Nephron progenitor cell (in vitro differentiated cells): Measurements from ENCODE around the gene ERVMER34-1.

Experiments
- DNase-seq: peaks from one replicate; pipeline ENCODE4 v3.0.0; 2021
- H3K27ac Mint-ChIP-seq: 2 replicates; pipeline ENCODE4 v1.8.0; 2021; ENCODE audit warnings: mild to moderate bottlenecking, moderate library complexity, mixed read lengths
- H3K27me3 Mint-ChIP-seq: 2 replicates; pipeline ENCODE4 v1.8.0; 2021; ENCODE audit warnings: mild to moderate bottlenecking, low read depth, mixed read lengths; ENCODE audit not compliant: poor library complexity
- H3K36me3 Mint-ChIP-seq: 2 replicates; pipeline ENCODE4 v1.8.0; 2021; ENCODE audit warnings: low read depth, mixed read lengths
- H3K4me1 Mint-ChIP-seq: 2 replicates; pipeline ENCODE4 v1.8.0; 2021; ENCODE audit warnings: mixed read lengths
- H3K4me3 Mint-ChIP-seq: 2 replicates; pipeline ENCODE4 v1.8.0; 2021; ENCODE audit warnings: mild to moderate bottlenecking, moderate library complexity, mixed read lengths
- H3K9me3 Mint-ChIP-seq: 2 replicates; pipeline ENCODE4 v1.8.0; 2021; ENCODE audit warnings: mild to moderate bottlenecking, moderate library complexity, mixed read lengths
- TF ChIP-seq, protein P1 (sequence below): fragments of 200-600 bp; sonication (generic); IDR thresholded peaks from 2 replicates; pipeline ENCODE4 v1.5.0; 2021; ENCODE audit warnings: antibody characterized with exemption

ERVMER34-1 gene

GRCh38 chr4:52788806-52789205, 37.6 kb upstream of the ERVMER34-1 start:
- H3K36me3 Mint-ChIP-seq = no peaks in the 10 kb centered on the region
- TF ChIP-seq, protein P1, sequence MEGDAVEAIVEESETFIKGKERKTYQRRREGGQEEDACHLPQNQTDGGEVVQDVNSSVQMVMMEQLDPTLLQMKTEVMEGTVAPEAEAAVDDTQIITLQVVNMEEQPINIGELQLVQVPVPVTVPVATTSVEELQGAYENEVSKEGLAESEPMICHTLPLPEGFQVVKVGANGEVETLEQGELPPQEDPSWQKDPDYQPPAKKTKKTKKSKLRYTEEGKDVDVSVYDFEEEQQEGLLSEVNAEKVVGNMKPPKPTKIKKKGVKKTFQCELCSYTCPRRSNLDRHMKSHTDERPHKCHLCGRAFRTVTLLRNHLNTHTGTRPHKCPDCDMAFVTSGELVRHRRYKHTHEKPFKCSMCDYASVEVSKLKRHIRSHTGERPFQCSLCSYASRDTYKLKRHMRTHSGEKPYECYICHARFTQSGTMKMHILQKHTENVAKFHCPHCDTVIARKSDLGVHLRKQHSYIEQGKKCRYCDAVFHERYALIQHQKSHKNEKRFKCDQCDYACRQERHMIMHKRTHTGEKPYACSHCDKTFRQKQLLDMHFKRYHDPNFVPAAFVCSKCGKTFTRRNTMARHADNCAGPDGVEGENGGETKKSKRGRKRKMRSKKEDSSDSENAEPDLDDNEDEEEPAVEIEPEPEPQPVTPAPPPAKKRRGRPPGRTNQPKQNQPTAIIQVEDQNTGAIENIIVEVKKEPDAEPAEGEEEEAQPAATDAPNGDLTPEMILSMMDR = no peak
- no peak for DNase-seq
- no peaks in the 10 kb centered on the region for H3K4me1 Mint-ChIP-seq
- no peaks in the 10 kb centered on the region for H3K27me3 Mint-ChIP-seq
- H3K4me3 Mint-ChIP-seq = no peak overlapping the region
- H3K27ac Mint-ChIP-seq = peak overlapping the region; percentile 9
- H3K9me3 Mint-ChIP-seq = no peaks in the 10 kb centered on the region

DNA sequence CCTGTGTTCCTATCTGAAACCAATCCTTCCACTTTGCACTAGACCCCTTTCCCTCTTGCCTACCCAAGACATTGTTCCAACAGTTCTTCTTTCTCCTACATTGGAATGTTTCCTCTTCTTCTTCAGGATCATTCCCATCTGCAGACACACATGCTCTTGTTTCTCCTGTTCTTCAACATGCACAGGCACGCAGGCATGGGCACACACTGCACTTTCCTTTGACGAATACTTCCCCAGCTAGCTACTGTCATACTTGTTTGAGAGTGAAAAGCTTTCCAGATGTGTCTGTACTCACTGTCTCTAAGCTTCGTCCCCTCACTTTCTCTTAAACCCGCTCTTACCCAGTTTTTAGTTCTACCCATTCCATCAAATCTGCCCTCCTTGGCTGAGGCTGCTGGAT, 31.8 kb upstream of the ERVMER34-1 start:
- Mint-ChIP-seq H3K27ac (no peak overlapping the region), H3K4me1 (no peaks in the 10 kb centered on the region), H3K9me3 (peaks cover 7% of the 10 kb centered on the region), H3K27me3 (peaks cover 3% of the 10 kb centered on the region), H3K36me3 (no peaks in the 10 kb centered on the region), H3K4me3 (no peak overlapping the region)
- TF ChIP-seq, protein P1 = no peak
- no peak for DNase-seq

DNA sequence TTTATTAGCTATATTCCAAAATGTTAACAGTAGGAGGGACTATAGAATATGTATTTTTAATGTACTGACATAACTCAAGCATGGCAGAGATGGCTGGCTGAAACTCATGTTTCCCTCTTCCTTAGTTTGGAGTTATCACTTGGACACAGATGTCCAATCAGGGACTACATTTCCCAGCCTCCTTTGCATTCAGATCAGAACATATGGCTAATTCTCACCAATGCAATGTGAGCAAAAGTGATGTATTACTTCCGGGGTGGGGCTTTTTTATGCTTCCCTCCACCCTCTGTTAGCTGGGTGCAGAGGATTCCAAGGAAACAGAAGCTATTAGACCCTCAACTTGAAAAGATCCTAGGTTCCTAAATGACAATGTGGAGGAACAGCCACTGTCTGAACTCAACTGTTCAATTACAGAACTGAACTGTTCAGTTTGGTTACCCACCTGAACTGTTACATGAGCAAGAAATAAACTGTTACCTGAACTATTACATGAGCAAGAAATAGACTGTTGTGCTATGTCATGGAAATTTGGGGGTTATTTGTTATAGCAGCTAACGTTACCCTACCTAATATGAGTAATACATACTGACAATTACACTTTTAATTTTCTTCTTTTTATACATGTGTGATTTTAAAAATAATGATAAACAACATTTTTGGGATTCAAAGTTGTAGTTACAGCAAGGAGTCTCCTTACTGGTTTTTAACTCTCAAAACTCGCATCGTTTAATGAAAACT, 29.6 kb upstream of the ERVMER34-1 start:
- Mint-ChIP-seq H3K27me3 (peaks cover 6% of the 10 kb centered on the region), H3K9me3 (peaks cover 8% of the 10 kb centered on the region), H3K36me3 (no peaks in the 10 kb centered on the region), H3K4me1 (no peaks in the 10 kb centered on the region), H3K4me3 (no peak overlapping the region), H3K27ac (no peak overlapping the region)
- no peak for DNase-seq
- TF ChIP-seq, protein P1 = no peak

- Mint-ChIP-seq H3K4me3 (no peak overlapping the region), H3K27ac (no peak overlapping the region), H3K27me3 (peaks cover 6% of the 10 kb centered on the region), H3K9me3 (peaks cover 13% of the 10 kb centered on the region), H3K4me1 (no peaks in the 10 kb centered on the region), H3K36me3 (no peaks in the 10 kb centered on the region)
- DNase-seq = no peak
- TF ChIP-seq, protein P1 = no peak
Measured at GRCh38 chr4:52780206-52780605, 29.0 kb upstream of the ERVMER34-1 start.

- Mint-ChIP-seq H3K36me3 (no peaks in the 10 kb centered on the region), H3K4me1 (no peaks in the 10 kb centered on the region), H3K9me3 (no peaks in the 10 kb centered on the region), H3K27me3 (no peaks in the 10 kb centered on the region), H3K4me3 (no peak overlapping the region), H3K27ac (peak overlapping the region; percentile 42)
- DNase-seq = no peak
- TF ChIP-seq, protein P1 = no peak
Measured at GRCh38 chr4:52760256-52760655, 9.0 kb upstream of the ERVMER34-1 start.

GRCh38 chr4:52755426-52755825, 4.2 kb upstream of the ERVMER34-1 start:
- no peak for DNase-seq
- Mint-ChIP-seq H3K27me3 (peaks cover 10% of the 10 kb centered on the region), H3K4me3 (no peak overlapping the region), H3K9me3 (peaks cover 12% of the 10 kb centered on the region), H3K36me3 (peaks cover 2% of the 10 kb centered on the region), H3K27ac (no peak overlapping the region), H3K4me1 (peaks cover 2% of the 10 kb centered on the region)
- TF ChIP-seq, protein P1 = no peak
